ENCODE data around the gene WRAP53.

DNA sequence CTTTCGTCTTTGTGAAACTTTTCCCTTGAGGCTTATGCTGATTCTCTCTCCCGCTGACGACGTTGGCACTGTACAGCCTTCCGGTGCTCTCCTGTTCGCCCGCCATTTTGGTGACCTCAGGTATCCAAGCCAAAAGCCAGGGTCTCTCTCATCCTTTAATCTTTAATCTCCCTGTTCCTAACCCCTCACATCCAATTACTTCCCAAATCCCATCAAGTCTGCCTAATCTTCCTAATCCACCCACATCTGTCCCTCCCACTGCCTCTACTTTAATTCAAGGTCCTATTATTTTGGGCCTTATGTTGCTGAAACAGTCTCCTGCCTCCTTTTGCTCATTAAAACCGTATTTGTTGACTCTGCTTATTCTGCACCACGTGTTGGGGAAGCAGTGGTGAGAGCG, 7.3 kb downstream of the WRAP53 start:
- TF ChIP-seq, protein P1, sequence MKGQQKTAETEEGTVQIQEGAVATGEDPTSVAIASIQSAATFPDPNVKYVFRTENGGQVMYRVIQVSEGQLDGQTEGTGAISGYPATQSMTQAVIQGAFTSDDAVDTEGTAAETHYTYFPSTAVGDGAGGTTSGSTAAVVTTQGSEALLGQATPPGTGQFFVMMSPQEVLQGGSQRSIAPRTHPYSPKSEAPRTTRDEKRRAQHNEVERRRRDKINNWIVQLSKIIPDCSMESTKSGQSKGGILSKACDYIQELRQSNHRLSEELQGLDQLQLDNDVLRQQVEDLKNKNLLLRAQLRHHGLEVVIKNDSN (IDR thresholded peaks at IDR 0.05) = no peak
- TF ChIP-seq EP300 (IDR thresholded peaks at IDR 0.05; ENCODE audit: borderline replicate concordance) (no peak), TCF12 (IDR thresholded peaks at IDR 0.05; ENCODE audit: low read depth) (no peak), CREB1 (IDR thresholded peaks at IDR 0.05; ENCODE audit: low read depth) (no peak), RAD21 (IDR thresholded peaks at IDR 0.05; ENCODE audit: low read depth) (no peak), EGR1 (IDR thresholded peaks at IDR 0.05) (no peak)

Data from Ishikawa (cell line).